ENCODE measurements around the gene DCUN1D1. TPM values are rescaled to one million over a fixed set of nuclear protein-coding genes. Genes with fewer than 3 reads are reported as not detected.

Gene DCUN1D1
- total RNA-seq, 1 donor from 2014 or later = 59.0 TPM

Other genes starting within 250 kb of the DCUN1D1 start
- 87.9 and 89.7 TPM in 2 replicates for gene ATP11B, start 187.0 kb downstream of the DCUN1D1 start, total RNA-seq
- gene MCCC1, start 119.0 kb upstream of the DCUN1D1 start, total RNA-seq = 25.4 and 27.5 TPM in 2 replicates
- 4.1 and 6.1 TPM in 2 replicates for gene LAMP3, start 182.2 kb upstream of the DCUN1D1 start, total RNA-seq